GM10266 (cell line): Measurements from ENCODE around the gene SCIMP.
"Not testable (repeated sequence)": the region's sequence is repeated elsewhere in the genome, so short reads cannot be mapped to it uniquely, and the experiment has no call there.

Experiments used
- DNase-seq: peaks from one replicate; pipeline ENCODE4 v3.0.0; 2012; ENCODE audit errors: extremely low spot score
- CTCF ChIP-seq: IDR thresholded peaks from 2 replicates; pipeline ENCODE4 v1.5.1; 2012; ENCODE audit warnings: mild to moderate bottlenecking, low read depth; ENCODE audit not compliant: control insufficient read depth, insufficient read depth; ENCODE audit errors: missing control alignments

Gene SCIMP

GRCh38 chr17:5249615-5250014, 15.0 kb upstream of the SCIMP start:
- peak; percentile 58 for TF ChIP-seq CTCF
- peak; percentile 63 for DNase-seq

GRCh38 chr17:5248821-5249479, 14.3 kb upstream of the SCIMP start:
- DNase-seq, result no peak
- TF ChIP-seq CTCF, result no peak

- TF ChIP-seq CTCF, result no peak
- DNase-seq, result no peak
Measured at GRCh38 chr17:5247621-5248020, 13.0 kb upstream of the SCIMP start.

- DNase-seq, result peak; percentile 49
- TF ChIP-seq CTCF, result no peak
Measured at GRCh38 chr17:5241861-5242671, 7.4 kb upstream of the SCIMP start.

- not testable (repeated sequence) for DNase-seq
Measured at GRCh38 chr17:5239769-5240168, 5.1 kb upstream of the SCIMP start.

GRCh38 chr17:5238333-5238732, 3.7 kb upstream of the SCIMP start:
- TF ChIP-seq CTCF, result no peak
- DNase-seq, result no peak

GRCh38 chr17:5237541-5238016, 2.9 kb upstream of the SCIMP start:
- peak; percentile 52 for DNase-seq
- peak; percentile 88 for TF ChIP-seq CTCF
